Right kidney (tissue), 1 donor: ENCODE data around the gene NIT1.

ENCODE experiments used
- DNase-seq: peaks from one replicate; pipeline ENCODE4 v3.0.0-alpha.2; 2016

The NIT1 gene

GRCh38 chr1:161083748-161084596 is 33.9 kb upstream of the NIT1 start:
- DNase-seq = no peak

- no peak for DNase-seq
Measured at GRCh38 chr1:161084597-161084988, 33.3 kb upstream of the NIT1 start.

GRCh38 chr1:161085165-161085564 is 32.7 kb upstream of the NIT1 start:
- no peak for DNase-seq

GRCh38 chr1:161086457-161086856 is 31.4 kb upstream of the NIT1 start:
- no peak for DNase-seq

GRCh38 chr1:161088587-161089110 is 29.3 kb upstream of the NIT1 start:
- DNase-seq = no peak

GRCh38 chr1:161089251-161089924 is 28.5 kb upstream of the NIT1 start, which contains the start of gene NECTIN4:
Gene NECTIN4 (minus strand): TSS chr1:161089558. CDS start chr1:161089296, 262 bp downstream.
- DNase-seq = peak; percentile 42

- no peak for DNase-seq
Measured at GRCh38 chr1:161089938-161090337, 28.0 kb upstream of the NIT1 start.

- no peak for DNase-seq
Measured at GRCh38 chr1:161090617-161091016, 27.3 kb upstream of the NIT1 start.

- DNase-seq = no peak
Measured at GRCh38 chr1:161091093-161091492, 26.8 kb upstream of the NIT1 start.

- DNase-seq = no peak
Measured at GRCh38 chr1:161091796-161092507, 26.0 kb upstream of the NIT1 start.

- no peak for DNase-seq
Measured at GRCh38 chr1:161092621-161093028, 25.3 kb upstream of the NIT1 start.

GRCh38 chr1:161094481-161094880 is 23.4 kb upstream of the NIT1 start:
- DNase-seq = no peak

GRCh38 chr1:161095230-161095629 is 22.7 kb upstream of the NIT1 start:
- no peak for DNase-seq

- DNase-seq = no peak
Measured at GRCh38 chr1:161096015-161096414, 21.9 kb upstream of the NIT1 start.

- DNase-seq = no peak
Measured at GRCh38 chr1:161096530-161096929, 21.4 kb upstream of the NIT1 start.

- DNase-seq = peak; percentile 88
Measured at GRCh38 chr1:161098210-161099068, 19.5 kb upstream of the NIT1 start, which contains the start of gene KLHDC9. Gene KLHDC9 (plus strand): TSS chr1:161098361. CDS start chr1:161098536, 175 bp downstream.

- DNase-seq = no peak
Measured at GRCh38 chr1:161099090-161099802, 18.7 kb upstream of the NIT1 start.

GRCh38 chr1:161100556-161100955 is 17.3 kb upstream of the NIT1 start:
- no peak for DNase-seq

GRCh38 chr1:161106431-161106830 is 11.5 kb upstream of the NIT1 start:
- no peak for DNase-seq

GRCh38 chr1:161111117-161111516 is 6.8 kb upstream of the NIT1 start:
- DNase-seq = no peak

GRCh38 chr1:161111527-161111926 is 6.4 kb upstream of the NIT1 start:
- no peak for DNase-seq
